NCI-H2196 (cell line): ENCODE data around the gene RABL3.
"Not testable (repeated sequence)": the region's sequence is repeated elsewhere in the genome, so short reads cannot be mapped to it uniquely, and the experiment has no call there.

Experiments
- DNase-seq: peaks from one replicate; lab custom pipeline; 2025; ENCODE audit not compliant: unreplicated experiment; lab: John Stamatoyannopoulos, UW

RABL3 gene

DNA sequence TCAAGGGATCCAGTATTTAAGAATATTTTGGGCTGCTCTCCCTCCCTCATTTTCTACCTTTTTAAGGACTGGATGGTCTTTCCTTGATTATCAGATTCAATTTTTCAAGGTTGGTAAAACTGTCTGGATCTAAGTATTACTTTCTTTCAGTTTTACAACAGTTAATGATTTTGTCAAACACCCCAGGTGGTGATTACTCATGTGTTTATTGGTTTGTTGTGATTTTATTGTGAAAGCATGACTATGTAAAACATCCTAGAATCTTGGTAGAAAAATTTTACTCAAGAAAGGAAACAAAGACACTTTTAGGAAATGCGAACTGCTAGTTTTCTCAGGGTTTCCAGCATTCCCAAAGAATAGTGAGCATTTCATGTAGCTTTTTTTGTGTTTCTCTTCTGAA is 7.5 kb upstream of the RABL3 start:
- DNase-seq = no peak

- DNase-seq = no peak
Measured at GRCh38 chr3:120745466-120745865, 3.1 kb upstream of the RABL3 start.

DNA sequence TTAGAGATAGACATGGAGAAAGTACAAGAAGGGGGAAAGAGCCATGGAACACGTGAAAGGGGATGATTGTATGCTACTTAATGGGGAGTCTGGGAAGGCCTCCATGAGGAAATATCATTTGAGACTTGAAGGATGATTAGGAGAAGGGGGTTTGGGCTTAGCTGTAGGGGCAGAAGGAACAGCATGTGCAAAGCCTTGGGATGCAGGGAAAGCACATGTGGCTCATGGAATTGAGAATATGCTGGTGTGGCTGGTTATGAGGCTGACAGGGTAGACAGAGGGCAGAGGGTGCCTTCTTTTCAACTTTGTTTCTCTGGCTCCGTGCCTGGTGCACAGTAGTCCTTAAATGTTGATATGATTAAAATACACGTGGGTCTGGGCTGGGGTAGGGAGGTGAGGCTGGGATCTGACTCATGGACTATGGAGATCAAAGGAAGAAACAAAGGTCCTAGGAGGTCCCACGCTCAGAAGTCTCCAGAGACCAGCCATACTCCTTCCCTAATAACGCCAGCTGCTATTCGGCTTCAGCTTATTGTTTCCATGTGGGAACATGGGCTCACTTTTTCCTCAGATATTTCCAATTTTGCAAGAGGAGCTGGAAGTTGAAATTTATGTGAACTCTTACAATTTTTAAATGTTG is 1.4 kb upstream of the RABL3 start:
- no peak for DNase-seq

DNA sequence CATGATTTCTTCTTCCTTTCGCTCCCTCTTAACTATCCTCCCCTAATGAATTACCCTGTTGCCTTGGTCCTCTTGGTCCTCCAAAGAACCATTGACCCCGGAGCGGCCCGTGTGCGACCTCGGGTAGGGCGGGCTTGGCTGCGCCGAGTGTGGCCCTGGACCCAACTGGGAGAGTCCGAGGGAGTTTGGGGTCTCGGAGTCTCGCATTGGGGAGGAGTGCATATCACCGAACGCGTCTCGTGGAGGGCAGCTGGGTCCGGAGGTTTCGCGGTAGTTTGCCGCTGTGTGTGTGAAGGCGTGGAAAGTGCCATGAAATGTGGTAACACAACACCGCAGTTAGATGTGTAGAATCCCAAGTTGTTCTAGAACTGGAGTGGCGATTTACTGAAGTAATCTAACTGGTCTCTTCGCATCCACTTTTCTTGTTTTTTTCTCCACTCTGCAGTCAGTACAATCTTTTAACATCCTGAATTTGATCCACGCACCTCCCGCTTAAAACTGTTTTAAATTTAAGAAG is 591 bp upstream of the RABL3 start:
- no peak for DNase-seq

DNA sequence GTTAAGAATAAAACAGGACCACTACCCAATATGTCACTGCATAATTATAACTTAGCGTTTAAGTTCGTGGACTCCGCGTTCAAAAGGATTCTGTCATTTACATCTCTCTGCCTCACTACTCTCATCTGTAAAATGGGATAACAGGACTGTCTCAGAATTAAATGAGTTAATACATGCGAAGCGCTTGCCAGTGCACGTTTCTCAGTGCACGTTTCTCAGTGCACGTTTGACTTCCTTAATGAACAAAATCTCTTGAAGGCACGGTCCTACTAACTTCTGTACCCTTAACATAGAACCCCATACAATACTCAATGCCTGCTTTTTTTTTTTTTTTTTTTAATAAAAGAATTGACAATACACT is 499 bp downstream of the RABL3 start:
- DNase-seq = no peak

GRCh38 chr3:120741320-120741719 is 996 bp downstream of the RABL3 start:
- no peak for DNase-seq

DNA sequence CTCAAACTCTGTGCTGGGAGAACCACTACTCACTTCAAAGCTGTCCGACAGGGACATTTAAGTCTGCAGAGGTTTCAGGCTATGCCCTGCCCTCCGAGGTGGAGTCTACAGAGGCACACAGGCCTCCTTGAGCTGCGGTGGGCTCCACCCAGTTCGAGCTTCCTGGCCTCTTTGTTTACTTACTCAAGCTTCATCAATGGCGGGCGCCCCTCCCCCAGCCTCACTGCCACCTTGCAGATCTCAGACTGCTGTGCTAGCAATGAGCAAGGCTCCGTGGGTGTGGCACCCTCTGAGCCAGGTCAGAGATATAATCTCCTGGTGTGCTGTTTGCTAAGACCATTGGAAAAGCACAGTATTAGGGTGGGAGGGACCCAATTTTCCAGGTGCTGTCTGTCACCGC is 4.3 kb downstream of the RABL3 start:
- not testable (repeated sequence) for DNase-seq

GRCh38 chr3:120730576-120731542 is 11.5 kb downstream of the RABL3 start:
- DNase-seq = no peak

- DNase-seq = no peak
Measured at GRCh38 chr3:120726791-120727190, 15.5 kb downstream of the RABL3 start.

- not testable (repeated sequence) for DNase-seq
Measured at GRCh38 chr3:120719167-120719834, 23.0 kb downstream of the RABL3 start.

- no peak for DNase-seq
Measured at GRCh38 chr3:120713262-120713661, 29.1 kb downstream of the RABL3 start.

DNA sequence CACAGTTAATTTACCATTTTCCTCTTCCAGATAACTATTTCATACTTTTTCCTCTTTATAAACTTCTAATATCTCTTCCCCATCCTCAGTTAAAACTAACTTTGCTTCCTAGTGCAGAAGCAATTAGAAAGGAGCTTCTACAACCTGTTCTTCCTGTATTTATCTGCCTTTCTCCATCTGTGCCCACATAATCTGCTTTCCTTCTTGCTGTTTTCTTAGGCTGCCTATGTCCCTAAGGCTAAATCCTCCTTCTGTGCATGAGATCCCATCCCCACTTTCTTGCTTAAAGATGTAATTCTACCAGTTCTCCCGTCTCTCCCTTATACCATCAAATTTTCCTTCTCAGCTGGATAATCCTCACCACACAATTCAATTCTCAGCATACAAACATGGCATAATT is 31.9 kb downstream of the RABL3 start:
- DNase-seq = no peak

DNA sequence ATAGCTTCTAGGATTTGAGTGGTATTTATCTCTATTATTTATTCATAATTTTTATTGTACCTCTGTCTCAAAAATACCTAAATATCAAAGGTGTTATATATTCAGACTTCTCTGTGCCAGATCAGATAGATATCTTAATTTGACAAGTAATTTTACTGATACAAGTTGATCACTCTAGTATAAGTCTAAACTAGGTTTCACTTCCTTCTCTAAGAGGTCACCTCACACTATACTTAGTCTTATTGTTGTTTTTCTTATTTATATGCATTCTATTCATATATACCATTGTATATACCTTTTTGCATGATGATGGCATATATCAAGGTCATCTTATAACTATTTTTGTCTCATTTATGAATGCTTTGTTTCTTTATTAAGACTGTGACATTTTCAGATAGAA is 33.9 kb downstream of the RABL3 start:
- no peak for DNase-seq

DNA sequence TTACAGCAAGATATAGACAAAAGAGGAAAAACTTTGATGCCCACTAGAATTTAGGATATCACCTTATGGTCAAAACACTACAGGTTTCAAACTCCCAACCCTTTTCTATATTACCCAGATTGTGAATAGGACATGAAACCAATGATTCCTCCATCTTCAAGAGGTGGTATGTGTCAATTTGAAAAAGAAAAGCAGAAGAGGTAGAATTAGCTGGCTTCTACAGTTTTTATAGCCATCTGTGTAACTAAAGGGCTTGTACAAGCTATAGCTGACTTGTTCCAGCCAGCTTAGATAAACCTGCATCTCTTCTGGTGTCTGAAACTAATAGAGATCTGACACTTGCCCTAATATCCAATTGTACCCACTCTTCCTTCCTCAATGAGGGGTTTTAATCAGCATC is 35.4 kb downstream of the RABL3 start:
- DNase-seq = no peak

DNA sequence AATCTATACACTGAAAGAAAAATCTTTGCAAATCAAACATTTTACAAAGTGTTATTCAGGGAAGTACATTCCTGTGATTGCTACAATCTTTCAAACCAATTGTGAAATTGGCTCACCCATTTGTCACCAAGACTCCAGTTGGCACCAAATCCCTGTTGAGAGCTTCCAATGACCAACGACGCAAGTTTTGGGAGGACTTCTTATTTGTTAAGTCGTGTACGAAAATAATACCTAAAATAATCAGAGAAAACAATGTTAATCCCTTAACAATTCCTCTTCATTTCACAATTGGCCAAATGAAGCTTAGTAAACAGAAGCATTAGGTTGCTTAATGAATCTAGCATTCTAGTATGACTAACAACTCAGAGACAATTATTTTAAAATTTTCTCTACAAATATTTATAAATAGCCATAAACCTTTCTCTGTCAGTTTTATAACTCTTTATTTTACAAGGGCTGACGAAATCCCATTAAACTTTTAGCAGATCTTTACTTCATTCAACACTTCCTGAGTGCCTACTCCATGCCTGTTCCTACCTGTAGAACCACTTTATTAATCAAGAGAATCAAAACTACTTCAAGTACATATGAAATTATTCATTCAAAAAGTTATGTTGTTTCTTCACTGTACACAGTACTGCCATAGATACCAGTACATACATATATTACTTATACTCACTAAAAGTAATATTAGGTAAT is 36.3 kb downstream of the RABL3 start:
- DNase-seq = no peak

DNA sequence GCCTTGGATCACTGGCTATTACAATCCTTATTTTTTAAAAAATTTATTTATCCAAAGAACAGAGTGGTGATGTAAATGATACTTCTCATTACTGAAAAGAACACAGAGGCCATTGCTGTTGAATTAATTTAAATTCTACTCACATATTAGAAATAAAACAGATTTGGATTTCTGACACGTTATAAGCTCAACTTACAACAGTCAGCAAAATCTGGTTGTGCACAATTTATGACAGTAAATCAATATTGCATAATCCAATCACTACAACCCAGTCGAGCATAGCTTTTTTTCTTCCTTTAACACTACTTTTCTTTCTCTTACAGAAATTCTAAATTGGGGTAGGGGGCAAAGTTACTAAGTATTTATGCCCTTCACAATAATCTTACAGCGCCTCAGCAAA is 43.0 kb downstream of the RABL3 start:
- no peak for DNase-seq

- peak; percentile 45 for DNase-seq
Measured at GRCh38 chr3:120693439-120694171, 48.7 kb downstream of the RABL3 start.

DNA sequence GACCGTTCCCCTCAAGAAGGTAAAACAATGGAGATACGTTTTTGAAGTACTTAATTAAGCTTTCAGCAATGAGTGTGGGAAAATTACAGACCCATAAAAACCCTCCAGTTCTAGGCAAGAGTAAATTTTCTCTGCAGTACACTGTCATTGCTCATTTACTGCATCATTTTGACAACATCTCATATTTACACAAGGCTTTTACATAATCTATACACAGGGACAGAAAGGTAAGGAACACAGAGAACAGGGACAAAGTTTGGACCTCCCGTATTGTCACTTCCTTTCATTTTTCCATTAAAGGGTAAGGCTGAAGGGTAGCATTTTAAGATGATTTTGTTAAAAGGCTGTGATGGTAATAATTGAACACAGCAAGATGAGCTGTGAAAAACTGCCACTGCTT is 52.9 kb downstream of the RABL3 start:
- DNase-seq = no peak

DNA sequence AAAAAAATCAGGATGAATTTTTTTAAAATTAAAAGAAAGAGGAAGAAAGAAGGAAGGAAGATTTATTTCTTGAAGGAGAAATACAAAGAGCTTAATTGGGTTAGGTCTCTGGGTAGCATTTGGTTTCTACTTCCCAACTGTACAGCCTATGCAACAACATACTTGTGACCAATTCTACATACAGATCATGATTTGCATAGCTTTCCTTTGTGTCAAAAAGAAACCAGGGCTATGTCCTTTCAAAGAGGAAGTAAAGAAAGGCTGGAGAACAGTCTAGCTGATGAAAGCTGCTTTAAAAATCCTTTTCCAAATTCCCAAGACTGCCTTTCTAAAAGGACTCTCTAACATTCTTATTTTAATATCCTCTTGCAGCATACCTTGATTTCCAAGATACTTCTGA is 54.2 kb downstream of the RABL3 start:
- no peak for DNase-seq

- no peak for DNase-seq
Measured at GRCh38 chr3:120685411-120685810, 56.9 kb downstream of the RABL3 start.
